ENCODE data around the gene HUNK. TPM values are rescaled to one million over a fixed set of nuclear protein-coding genes. Genes with fewer than 3 reads are reported as not detected.

HUNK gene
- total and polyA plus RNA-seq, 2 experiments from 2014 or later: 0.30 to 2.5 TPM

DNA sequence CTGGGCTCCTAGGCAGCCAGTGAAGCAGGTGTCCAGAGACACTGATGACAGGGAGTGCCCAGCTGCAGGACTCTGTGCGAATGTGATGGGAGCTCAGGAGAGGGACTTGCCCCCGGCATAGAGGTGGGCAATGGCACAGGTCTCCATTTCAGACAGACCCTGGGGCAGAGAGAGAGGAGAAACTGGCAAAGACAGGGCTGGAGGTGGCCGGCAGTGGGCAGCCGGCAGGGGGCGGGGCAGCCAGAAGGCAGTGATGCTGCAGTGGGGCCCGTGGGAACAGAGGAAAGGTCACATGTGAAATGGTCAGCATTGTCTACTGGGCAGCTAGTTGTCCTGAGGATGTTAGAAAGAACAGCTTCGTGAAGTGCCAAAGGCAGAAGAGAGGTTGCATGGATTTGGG is 112.6 kb downstream of the HUNK start:
- no peaks in the 10 kb centered on the region for H3K9me3 ChIP-seq (ENCODE audit: low read depth)
- no peaks in the 10 kb centered on the region for H3K36me3 ChIP-seq (ENCODE audit: low read depth)
- WGBS, 2 experiments (ENCODE audit: low coverage in 1 of 2, low lambda C conversion rate in 2 of 2, missing lambda C conversion rate in 2 of 2): 79 to 80% methylated on average over 7 of the region's 7 CpGs

DNA sequence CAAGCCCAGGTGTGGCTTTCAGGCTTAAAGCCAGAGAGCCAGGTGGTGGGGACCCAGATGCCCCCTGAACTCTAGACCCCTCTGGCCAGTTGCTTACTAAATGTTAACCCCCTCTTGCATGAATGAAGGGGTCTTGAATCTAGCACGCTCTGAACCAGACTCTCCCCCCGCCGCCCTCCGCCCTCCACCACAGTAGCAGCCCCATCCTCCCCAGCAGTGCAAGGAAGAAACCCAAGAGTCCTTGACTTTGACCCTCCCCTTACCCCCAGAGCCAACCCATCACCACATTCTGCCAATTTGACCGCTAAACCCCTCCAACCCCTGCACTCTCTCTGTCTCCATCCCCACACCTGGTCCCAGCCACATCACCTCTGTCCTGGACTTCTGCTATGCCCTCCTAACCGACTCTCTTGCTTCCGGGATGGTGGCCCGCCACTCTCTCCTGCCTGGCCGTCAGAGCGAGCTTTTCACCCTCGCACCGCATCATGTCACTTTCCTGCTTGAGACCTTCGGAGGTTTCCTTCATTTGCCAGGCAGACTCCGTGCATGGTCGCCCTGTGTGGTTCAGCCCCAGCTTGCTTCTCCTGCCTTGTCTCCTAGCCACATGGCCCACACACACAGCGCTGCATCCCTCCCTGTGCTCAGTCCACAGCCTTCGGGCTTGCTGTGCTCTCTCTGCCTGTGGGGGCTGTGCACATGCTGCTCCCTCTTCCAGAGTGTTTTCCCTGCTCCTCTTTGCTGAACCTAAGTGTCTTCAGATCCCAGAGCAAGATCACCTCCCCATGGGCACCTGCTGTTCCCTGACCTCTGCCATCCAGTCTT is 113.4 kb downstream of the HUNK start:
- WGBS, 2 experiments (ENCODE audit: low coverage in 1 of 2, low lambda C conversion rate in 2 of 2, missing lambda C conversion rate in 2 of 2): 90 to 92% methylated on average over 17 of the region's 17 CpGs
- in situ Hi-C loops (cut with MboI): no loop called here
- no peaks in the 10 kb centered on the region for H3K36me3 ChIP-seq (ENCODE audit: low read depth)

More for the DNA sequence above, 112.6 kb downstream of the HUNK start:
- Histone ChIP-seq H3K4me3 (no peak overlapping the region), H3K4me2 (ENCODE audit: unreplicated experiment) (no peak overlapping the region), H3K27me3 (replicated peaks; ENCODE audit: insufficient read depth) (no peaks in the 10 kb centered on the region), H3K79me2 (ENCODE audit: insufficient read depth) (no peaks in the 10 kb centered on the region), H4K20me1 (ENCODE audit: insufficient read depth) (no peaks in the 10 kb centered on the region), H3K9ac (no peak overlapping the region), H2AFZ (no peak overlapping the region), H3K4me1 (ENCODE audit: insufficient read depth) (peaks cover 8% of the 10 kb centered on the region), H3K27ac (no peak overlapping the region), H3K9me2 (ENCODE audit: insufficient read depth) (no peaks in the 10 kb centered on the region), H3F3A (ENCODE audit: insufficient read depth) (no peaks in the 10 kb centered on the region)
- TF ChIP-seq EZH2 (IDR thresholded peaks at IDR 0.05; ENCODE audit: insufficient read depth, poor library complexity, severe bottlenecking) (no peak), EZH2phosphoT487 (IDR thresholded peaks at IDR 0.05; ENCODE audit: insufficient read depth, low read depth) (no peak)
- DNase-seq: no peak
- in situ Hi-C loops (cut with MboI): no loop called here

DNA sequence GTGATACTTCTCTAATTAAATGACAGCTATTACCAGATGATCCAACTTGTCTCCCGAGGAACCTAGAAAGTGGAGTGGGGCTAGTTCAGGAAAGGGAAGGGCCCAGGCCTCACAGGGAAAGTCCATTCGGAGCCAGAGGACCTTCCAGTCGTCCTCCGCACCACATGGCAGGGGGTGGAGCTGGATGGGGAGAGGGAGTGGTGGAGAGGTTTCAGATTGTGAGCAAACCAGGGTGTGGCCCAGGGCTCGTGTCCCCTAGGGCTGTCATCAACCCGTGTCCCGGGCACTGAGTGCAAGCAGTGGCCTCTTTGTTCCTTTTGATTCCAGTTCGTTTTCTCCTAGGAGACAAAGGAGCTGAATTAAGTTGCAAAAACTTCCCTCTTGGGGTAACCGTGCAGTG is 114.9 kb downstream of the HUNK start:
- TF ChIP-seq EZH2 (IDR thresholded peaks at IDR 0.05; ENCODE audit: insufficient read depth, poor library complexity, severe bottlenecking) (no peak), EZH2phosphoT487 (IDR thresholded peaks at IDR 0.05; ENCODE audit: insufficient read depth, low read depth) (no peak)
- Histone ChIP-seq H3K27me3 (replicated peaks; ENCODE audit: insufficient read depth) (no peaks in the 10 kb centered on the region), H3K9ac (no peak overlapping the region), H3K9me2 (ENCODE audit: insufficient read depth) (no peaks in the 10 kb centered on the region), H3K27ac (no peak overlapping the region), H3K9me3 (ENCODE audit: low read depth) (no peaks in the 10 kb centered on the region), H4K20me1 (ENCODE audit: insufficient read depth) (no peaks in the 10 kb centered on the region), H2AFZ (no peak overlapping the region), H3K4me3 (no peak overlapping the region), H3K79me2 (ENCODE audit: insufficient read depth) (no peaks in the 10 kb centered on the region), H3K4me2 (ENCODE audit: unreplicated experiment) (no peak overlapping the region), H3K36me3 (ENCODE audit: low read depth) (no peaks in the 10 kb centered on the region), H3F3A (ENCODE audit: insufficient read depth) (no peaks in the 10 kb centered on the region), H3K4me1 (ENCODE audit: insufficient read depth) (peaks cover 8% of the 10 kb centered on the region)
- WGBS, 2 experiments (ENCODE audit: low coverage in 1 of 2, low lambda C conversion rate in 2 of 2, missing lambda C conversion rate in 2 of 2): 28 to 32% methylated on average over 9 of the region's 9 CpGs
- in situ Hi-C loops (cut with MboI): no loop called here
- DNase-seq: no peak

More for the DNA sequence above, 113.4 kb downstream of the HUNK start:
- Histone ChIP-seq H3K79me2 (ENCODE audit: insufficient read depth) (no peaks in the 10 kb centered on the region), H3K27me3 (replicated peaks; ENCODE audit: insufficient read depth) (no peaks in the 10 kb centered on the region), H3K9me3 (ENCODE audit: low read depth) (no peaks in the 10 kb centered on the region), H3K27ac (no peak overlapping the region), H2AFZ (no peak overlapping the region), H3K4me1 (ENCODE audit: insufficient read depth) (peaks cover 8% of the 10 kb centered on the region), H3K9ac (no peak overlapping the region), H3K9me2 (ENCODE audit: insufficient read depth) (no peaks in the 10 kb centered on the region), H3F3A (ENCODE audit: insufficient read depth) (no peaks in the 10 kb centered on the region), H3K4me2 (ENCODE audit: unreplicated experiment) (no peak overlapping the region), H3K4me3 (no peak overlapping the region), H4K20me1 (ENCODE audit: insufficient read depth) (no peaks in the 10 kb centered on the region)
- TF ChIP-seq EZH2 (IDR thresholded peaks at IDR 0.05; ENCODE audit: insufficient read depth, poor library complexity, severe bottlenecking) (no peak), EZH2phosphoT487 (IDR thresholded peaks at IDR 0.05; ENCODE audit: insufficient read depth, low read depth) (no peak)
- no peak for DNase-seq

GRCh38 chr21:31988492-31989290 is 115.9 kb downstream of the HUNK start:
- Histone ChIP-seq H4K20me1 (ENCODE audit: insufficient read depth) (no peaks in the 10 kb centered on the region), H3K36me3 (ENCODE audit: low read depth) (no peaks in the 10 kb centered on the region), H3K4me1 (ENCODE audit: insufficient read depth) (peaks cover 8% of the 10 kb centered on the region), H3K4me2 (ENCODE audit: unreplicated experiment) (no peak overlapping the region), H3K79me2 (ENCODE audit: insufficient read depth) (no peaks in the 10 kb centered on the region), H2AFZ (no peak overlapping the region), H3K9me3 (ENCODE audit: low read depth) (no peaks in the 10 kb centered on the region), H3K27me3 (replicated peaks; ENCODE audit: insufficient read depth) (no peaks in the 10 kb centered on the region), H3K9me2 (ENCODE audit: insufficient read depth) (no peaks in the 10 kb centered on the region), H3K9ac (no peak overlapping the region), H3K4me3 (no peak overlapping the region), H3K27ac (no peak overlapping the region), H3F3A (ENCODE audit: insufficient read depth) (no peaks in the 10 kb centered on the region)
- 50 to 63% methylated on average over 4 of the region's 4 CpGs for WGBS, 2 experiments (ENCODE audit: low coverage in 1 of 2, low lambda C conversion rate in 2 of 2, missing lambda C conversion rate in 2 of 2)
- TF ChIP-seq EZH2phosphoT487 (IDR thresholded peaks at IDR 0.05; ENCODE audit: insufficient read depth, low read depth) (no peak), EZH2 (IDR thresholded peaks at IDR 0.05; ENCODE audit: insufficient read depth, poor library complexity, severe bottlenecking) (no peak)
- peak; percentile 73 for DNase-seq
- in situ Hi-C loops (cut with MboI): no loop called here
